Measurements from ENCODE around the gene DYNC1LI2.

The DYNC1LI2 gene

GRCh38 chr16:66740533-66740932 lies 10.9 kb downstream of the DYNC1LI2 start:
- in situ Hi-C loops (cut with MboI; ENCODE audit: low sequenced_read_pairs) = no loop called here

- in situ Hi-C loops (cut with MboI; ENCODE audit: low sequenced_read_pairs) = no loop called here
Observed at GRCh38 chr16:66740010-66740409, 11.4 kb downstream of the DYNC1LI2 start.

- in situ Hi-C loops (cut with MboI; ENCODE audit: low sequenced_read_pairs) = no loop called here
Observed at GRCh38 chr16:66735891-66736290, 15.5 kb downstream of the DYNC1LI2 start.

- in situ Hi-C loops (cut with MboI; ENCODE audit: low sequenced_read_pairs) = no loop called here
Observed at GRCh38 chr16:66731101-66731500, 20.3 kb downstream of the DYNC1LI2 start.

GRCh38 chr16:66728804-66729203 lies 22.6 kb downstream of the DYNC1LI2 start:
- in situ Hi-C loops (cut with MboI; ENCODE audit: low sequenced_read_pairs) = no loop called here

- in situ Hi-C loops (cut with MboI; ENCODE audit: low sequenced_read_pairs) = no loop called here
Observed at GRCh38 chr16:66728117-66728787, 23.2 kb downstream of the DYNC1LI2 start.

GRCh38 chr16:66720766-66721165 lies 30.6 kb downstream of the DYNC1LI2 start:
- in situ Hi-C loops (cut with MboI; ENCODE audit: low sequenced_read_pairs) = no loop called here

GRCh38 chr16:66719246-66719645 lies 32.2 kb downstream of the DYNC1LI2 start:
- in situ Hi-C loops (cut with MboI; ENCODE audit: low sequenced_read_pairs) = no loop called here

- in situ Hi-C loops (cut with MboI; ENCODE audit: low sequenced_read_pairs) = no loop called here
Observed at GRCh38 chr16:66717776-66718175, 33.6 kb downstream of the DYNC1LI2 start.

- in situ Hi-C loops (cut with MboI; ENCODE audit: low sequenced_read_pairs) = no loop called here
Observed at GRCh38 chr16:66717112-66717675, 34.2 kb downstream of the DYNC1LI2 start.

GRCh38 chr16:66714654-66715307 lies 36.6 kb downstream of the DYNC1LI2 start:
- in situ Hi-C loops (cut with MboI; ENCODE audit: low sequenced_read_pairs) = no loop called here

- in situ Hi-C loops (cut with MboI; ENCODE audit: low sequenced_read_pairs) = no loop called here
Observed at GRCh38 chr16:66714062-66714461, 37.3 kb downstream of the DYNC1LI2 start.

- in situ Hi-C loops (cut with MboI; ENCODE audit: low sequenced_read_pairs) = no loop called here
Observed at GRCh38 chr16:66713076-66713475, 38.3 kb downstream of the DYNC1LI2 start.

- in situ Hi-C loops (cut with MboI; ENCODE audit: low sequenced_read_pairs) = no loop called here
Observed at GRCh38 chr16:66712512-66712911, 38.9 kb downstream of the DYNC1LI2 start.

- in situ Hi-C loops (cut with MboI; ENCODE audit: low sequenced_read_pairs) = no loop called here
Observed at GRCh38 chr16:66711581-66711980, 39.8 kb downstream of the DYNC1LI2 start.

GRCh38 chr16:66706506-66706880 lies 44.9 kb downstream of the DYNC1LI2 start:
- in situ Hi-C loops (cut with MboI; ENCODE audit: low sequenced_read_pairs) = no loop called here

- in situ Hi-C loops (cut with MboI; ENCODE audit: low sequenced_read_pairs) = no loop called here
Observed at GRCh38 chr16:66705790-66706505, 45.5 kb downstream of the DYNC1LI2 start.

GRCh38 chr16:66703406-66704215 lies 47.8 kb downstream of the DYNC1LI2 start:
- in situ Hi-C loops (cut with MboI; ENCODE audit: low sequenced_read_pairs) = no loop called here

GRCh38 chr16:66701516-66701915 lies 49.9 kb downstream of the DYNC1LI2 start:
- in situ Hi-C loops (cut with MboI; ENCODE audit: low sequenced_read_pairs) = no loop called here

GRCh38 chr16:66701026-66701425 lies 50.4 kb downstream of the DYNC1LI2 start:
- in situ Hi-C loops (cut with MboI; ENCODE audit: low sequenced_read_pairs) = no loop called here

- in situ Hi-C loops (cut with MboI; ENCODE audit: low sequenced_read_pairs) = no loop called here
Observed at GRCh38 chr16:66699898-66700297, 51.5 kb downstream of the DYNC1LI2 start.

Data from hTERT RPE-1 (cell line).